Vagina (tissue), 2 donors: ENCODE results near the gene ITGB7. TPM values are rescaled to one million over a fixed set of nuclear protein-coding genes. Genes with fewer than 3 reads are reported as not detected.
"Not testable (repeated sequence)": the region's sequence is repeated elsewhere in the genome, so short reads cannot be mapped to it uniquely, and the experiment has no call there.

Source experiments
- DNase-seq, 2 donors: peaks; one replicate each; pipeline ENCODE4 v3.0.0-alpha.2; 2017; ENCODE audit errors: extremely low spot score in 2 of 2
- H3K27ac ChIP-seq: fragments of 200-600 bp; sonication (generic); one replicate; pipeline ENCODE4 v1.5.1; 2019
- H3K27me3 ChIP-seq: fragments of 200-600 bp; sonication (generic); one replicate; pipeline ENCODE4 v1.5.1; 2019
- H3K36me3 ChIP-seq, 2 donors: fragments of 200-600 bp; sonication (generic); one replicate each; pipeline ENCODE4 v1.5.1; 2017 to 2019
- H3K4me1 ChIP-seq: fragments of 200-600 bp; sonication (generic); one replicate; pipeline ENCODE4 v1.5.1; 2019
- H3K4me3 ChIP-seq, 2 donors: fragments of 200-600 bp; sonication (generic); 1 replicate in 1 of 2; 2 replicates in 1 of 2; pipeline ENCODE4 v1.5.1; 2016 to 2019
- H3K9me3 ChIP-seq: fragments of 200-600 bp; sonication (generic); one replicate; pipeline ENCODE4 v1.5.1; 2019
- CTCF ChIP-seq, 3 experiments: fragments of 450-650 bp in 2 of 3; fragments of 200-600 bp in 1 of 3; sonication (generic) in 1 of 3; IDR thresholded peaks; one replicate each; pipeline ENCODE4 v1.5.1; 2017 to 2019; ENCODE audit warnings: antibody characterized with exemption in 3 of 3, mild to moderate bottlenecking in 2 of 3, moderate library complexity in 2 of 3
- POLR2A ChIP-seq, 2 donors: fragments of 450-650 bp; IDR thresholded peaks; one replicate each; pipeline ENCODE4 v1.6.1; 2017; ENCODE audit warnings: antibody characterized with exemption in 2 of 2, mild to moderate bottlenecking in 2 of 2, moderate library complexity in 2 of 2
- POLR2AphosphoS5 ChIP-seq, 2 donors: sonication (generic); formaldehyde crosslinking; IDR thresholded peaks; one replicate each; pipeline ENCODE4 v1.9.0; 2017; ENCODE audit warnings: antibody characterized with exemption in 2 of 2, mild to moderate bottlenecking in 2 of 2, low read depth in 1 of 2; ENCODE audit not compliant: insufficient read depth in 1 of 2
- intact Hi-C: fragments of 100-400 bp; cut with DNase I; formaldehyde crosslinking; loops from one replicate; pipeline ENCODE4 v1.15.1; 2023
- total RNA-seq: library from RNA; depleted of rRNA; stranded (reverse); fragments of >200 nt; gene quantifications from one replicate; pipeline ENCODE4 v1.2.3, GENCODE V29; 2016

The ITGB7 gene
- total RNA-seq, 1 donor from 2014 or later: 3.7 TPM

DNA sequence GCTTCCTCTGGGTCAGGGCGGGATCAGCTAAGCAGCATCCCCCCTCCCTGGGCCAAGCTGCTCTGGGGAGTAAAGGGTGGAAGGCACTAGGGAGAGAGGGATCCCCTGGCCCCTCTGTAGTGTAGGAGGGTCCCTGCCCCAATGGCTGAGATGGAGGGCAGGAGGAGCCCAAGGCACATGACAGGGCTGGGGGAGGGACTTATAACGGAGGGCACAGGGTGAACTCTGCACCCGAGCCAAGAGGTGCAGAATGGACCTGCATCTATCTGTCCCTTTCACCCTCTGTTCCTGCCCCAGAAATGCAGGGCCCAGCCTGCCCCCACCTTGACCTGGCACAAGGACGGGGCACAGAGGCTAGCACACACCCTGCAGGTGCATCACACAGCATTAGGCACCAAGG, 3.8 kb upstream of the ITGB7 start:
- Histone ChIP-seq H3K27me3 (no peaks in the 10 kb centered on the region), H3K9me3 (no peaks in the 10 kb centered on the region), H3K36me3 (peaks cover 0 to 61% of the 10 kb centered on the region in 2 donors), H3K27ac (no peak overlapping the region), H3K4me1 (peaks cover 60% of the 10 kb centered on the region), H3K4me3 (no peak overlapping the region)
- DNase-seq: no peak
- TF ChIP-seq POLR2AphosphoS5 (IDR thresholded peaks at IDR 0.05; ENCODE audit: insufficient read depth in 1 of 2, low read depth in 1 of 2) (peak in 1 of 2 donors; percentile 9), POLR2A (IDR thresholded peaks at IDR 0.05) (no peak), CTCF (IDR thresholded peaks at IDR 0.05) (no peak)
- intact Hi-C loops: loop anchor here (5.0 to 10.0 kb wide), 2 partner anchors 76 to 204 kb away; no protein-coding TSS in a partner anchor

GRCh38 chr12:53208877-53209463, 1.9 kb upstream of the ITGB7 start:
- Histone ChIP-seq H3K4me1 (peaks cover 43% of the 10 kb centered on the region), H3K27ac (peak overlapping the region; percentile 47), H3K4me3 (no peak overlapping the region), H3K9me3 (no peaks in the 10 kb centered on the region), H3K27me3 (no peaks in the 10 kb centered on the region), H3K36me3 (peaks cover 0 to 43% of the 10 kb centered on the region in 2 donors)
- TF ChIP-seq POLR2A (IDR thresholded peaks at IDR 0.05) (no peak), POLR2AphosphoS5 (IDR thresholded peaks at IDR 0.05; ENCODE audit: insufficient read depth in 1 of 2, low read depth in 1 of 2) (no peak), CTCF (IDR thresholded peaks at IDR 0.05) (no peak)
- DNase-seq: no peak
- intact Hi-C loops: no loop called here

GRCh38 chr12:53208435-53208834, 1.4 kb upstream of the ITGB7 start:
- H3K4me1 ChIP-seq: peaks cover 37% of the 10 kb centered on the region
- H3K36me3 ChIP-seq: peaks cover 0 to 38% of the 10 kb centered on the region in 2 donors
- no peaks in the 10 kb centered on the region for H3K9me3 ChIP-seq
- H3K4me3 ChIP-seq: no peak overlapping the region
- H3K27me3 ChIP-seq: no peaks in the 10 kb centered on the region
- H3K27ac ChIP-seq: peak overlapping the region; percentile 47
- DNase-seq: no peak
- no peak for TF ChIP-seq POLR2A (IDR thresholded peaks at IDR 0.05)
- TF ChIP-seq POLR2AphosphoS5 (IDR thresholded peaks at IDR 0.05; ENCODE audit: insufficient read depth in 1 of 2, low read depth in 1 of 2): no peak
- TF ChIP-seq CTCF (IDR thresholded peaks at IDR 0.05): no peak
- intact Hi-C loops: no loop called here

GRCh38 chr12:53205747-53206419, 1.2 kb downstream of the ITGB7 start:
- intact Hi-C loops: no loop called here
- Histone ChIP-seq H3K36me3 (peaks cover 0 to 12% of the 10 kb centered on the region in 2 donors), H3K4me3 (no peak overlapping the region), H3K4me1 (peaks cover 31% of the 10 kb centered on the region), H3K9me3 (no peaks in the 10 kb centered on the region), H3K27ac (peak overlapping the region; percentile 11), H3K27me3 (no peaks in the 10 kb centered on the region)
- no peak for DNase-seq
- no peak for TF ChIP-seq POLR2AphosphoS5 (IDR thresholded peaks at IDR 0.05; ENCODE audit: insufficient read depth in 1 of 2, low read depth in 1 of 2)

- H3K27ac ChIP-seq: no peak overlapping the region
- H3K4me1 ChIP-seq: peaks cover 31% of the 10 kb centered on the region
- H3K27me3 ChIP-seq: no peaks in the 10 kb centered on the region
- intact Hi-C loops: no loop called here
- TF ChIP-seq POLR2AphosphoS5 (IDR thresholded peaks at IDR 0.05; ENCODE audit: insufficient read depth in 1 of 2, low read depth in 1 of 2) (no peak), CTCF (IDR thresholded peaks at IDR 0.05) (no peak), POLR2A (IDR thresholded peaks at IDR 0.05) (no peak)
- DNase-seq: no peak
- H3K36me3 ChIP-seq: no peaks in the 10 kb centered on the region
- no peaks in the 10 kb centered on the region for H3K9me3 ChIP-seq
- H3K4me3 ChIP-seq: no peak overlapping the region
Observed at GRCh38 chr12:53204351-53204750, 2.7 kb downstream of the ITGB7 start.

GRCh38 chr12:53202316-53202715, 4.7 kb downstream of the ITGB7 start:
- H3K9me3 ChIP-seq, intact Hi-C loops, H3K27ac ChIP-seq, DNase-seq, H3K4me3 ChIP-seq, H3K27me3 ChIP-seq, H3K36me3 ChIP-seq: not testable (repeated sequence)
- H3K4me1 ChIP-seq: peaks cover 25% of the 10 kb centered on the region
